ENCODE measurements around the gene DNAJB2. TPM values are rescaled to one million over a fixed set of nuclear protein-coding genes. Genes with fewer than 3 reads are reported as not detected.

Gene DNAJB2
- total and polyA plus RNA-seq, 2 of the 8 experiments (the other 6 are each of a cell fraction or from before 2014, with no cell fraction given): 21.0 to 26.3 TPM

- H3K79me1 ChIP-seq (ENCODE audit: low read depth, low read length): 0 out of 2 replicates have a peak, but pooled peaks cover 5% of the 10 kb centered on the region
- ChIA-PET POLR2A (ENCODE audit: partially characterized antibody) (interaction anchor here (1.0 to 14.9 kb wide), 10 partner anchors 8 to 141 kb away, joined by 3 to 190 read pairs (median 5); partner anchors contain the start of genes ABCB6, ANKZF1, ATG9A and DNPEP), CTCF (ENCODE audit: partially characterized antibody) (interaction anchor here (1.4 to 2.5 kb wide), 5 partner anchors 28 to 107 kb away, joined by 3 to 24 read pairs (median 7); partner anchors contain the start of gene DNAJB2)
- no peak overlapping the region for H3K56ac ChIP-seq (replicated peaks; ENCODE audit: insufficient read length, low read depth, low read length)
- no peak overlapping the region for H3K4ac ChIP-seq (replicated peaks; ENCODE audit: insufficient read length, low read depth, low read length)
- FAIRE-seq (no peak), DNase-seq (ENCODE audit: low read depth in 1 of 2, low spot score in 2 of 2) (no peak)
- H3K9ac ChIP-seq (replicated peaks in 1 of 4; ENCODE audit: extremely low read depth in 1 of 4, low read depth in 3 of 4, low read length in 3 of 4): no peak overlapping the region
- no peak overlapping the region for H3K23ac ChIP-seq (ENCODE audit: insufficient read length)
- no peak overlapping the region for H2BK15ac ChIP-seq (ENCODE audit: low read length)
- H2AFZ ChIP-seq (ENCODE audit: low read length): no peak overlapping the region
- H2BK20ac ChIP-seq (ENCODE audit: low read length): no peak overlapping the region
- no peak overlapping the region for H2BK5ac ChIP-seq (ENCODE audit: low read depth, low read length)
- H3K9me3 ChIP-seq (ENCODE audit: insufficient read depth in 2 of 2, low read depth in 1 of 2, low read length in 1 of 2): no peaks in the 10 kb centered on the region
- no peak overlapping the region for H3K14ac ChIP-seq (ENCODE audit: insufficient read length)
- H3K4me1 ChIP-seq (replicated peaks in 1 of 4; ENCODE audit: control insufficient read depth in 3 of 4, insufficient read depth in 4 of 4, low read length in 3 of 4): peaks cover 0 to 5% (median 3%) of the 10 kb centered on the region in 4 experiments; a peak in 3 of 7 replicates
- peaks cover 0 to 9% (median 5%) of the 10 kb centered on the region in 4 experiments; a peak in 5 of 8 replicates for H3K36me3 ChIP-seq (ENCODE audit: control insufficient read depth in 2 of 4, insufficient read depth in 4 of 4, low read length in 3 of 4)
- no peak overlapping the region for H4K5ac ChIP-seq (ENCODE audit: insufficient read length, low read depth, low read length)
- H4K91ac ChIP-seq (replicated peaks; ENCODE audit: insufficient read length, low read length): no peak overlapping the region
- TF ChIP-seq SP2 (IDR thresholded peaks at IDR 0.05; ENCODE audit: low read length) (no peak), CBX8 (IDR thresholded peaks at IDR 0.05; ENCODE audit: borderline replicate concordance, low read depth, low read length) (no peak), YY1 (IDR thresholded peaks at IDR 0.05; ENCODE audit: low read depth, low read length) (no peak), JUND (IDR thresholded peaks at IDR 0.05; ENCODE audit: low read length) (no peak), FOSL1 (IDR thresholded peaks at IDR 0.05; ENCODE audit: insufficient read depth, low read depth, low read length) (no peak), MAFK (IDR thresholded peaks at IDR 0.05; ENCODE audit: low read depth, low read length) (no peak), SRF (IDR thresholded peaks at IDR 0.05; ENCODE audit: low read depth, low read length) (no peak)
- no peak overlapping the region for H3K18ac ChIP-seq (ENCODE audit: extremely low read depth, low read length)
- H2BK120ac ChIP-seq (replicated peaks; ENCODE audit: low read depth, low read length): no peak overlapping the region
- H3K4me3 ChIP-seq (ENCODE audit: extremely low read depth in 1 of 4, insufficient read depth in 2 of 4, low read depth in 3 of 4, low read length in 4 of 4): peak overlapping the region in 2 of 4 experiments; percentile 74 to 81; a peak in 2 of 8 replicates
- peak overlapping the region; percentile 28; the same call in 1 of the 2 replicates for H2AK5ac ChIP-seq (ENCODE audit: low read depth, low read length)
- H3K23me2 ChIP-seq (ENCODE audit: low read depth, low read length): peaks cover 8% of the 10 kb centered on the region
- H2BK12ac ChIP-seq (ENCODE audit: low read depth, low read length): no peak overlapping the region; the same call in 1 of the 2 replicates
- peak overlapping the region in 1 of 2 experiments; percentile 98; a peak in 1 of 4 replicates for H3K4me2 ChIP-seq (ENCODE audit: insufficient read depth in 1 of 2, low read depth in 2 of 2, low read length in 2 of 2)
- H4K20me1 ChIP-seq (replicated peaks in 1 of 2; ENCODE audit: control insufficient read depth in 1 of 2, insufficient read depth in 2 of 2, low read length in 2 of 2): no peaks in the 10 kb centered on the region
- H3K79me2 ChIP-seq (ENCODE audit: control insufficient read depth in 1 of 2, insufficient read depth in 2 of 2, low read length in 2 of 2): peaks cover 0 to 5% of the 10 kb centered on the region in 2 experiments; a peak in 1 of 4 replicates
- H3K27me3 ChIP-seq (replicated peaks in 1 of 4; ENCODE audit: control insufficient read depth in 3 of 4, extremely low read depth in 1 of 4, insufficient read depth in 3 of 4, low read length in 3 of 4): 0 out of 7 replicates have a peak, but pooled peaks cover 0 to under 1% (median 0%) of the 10 kb centered on the region in 4 experiments
- WGBS, 2 experiments (ENCODE audit: extremely low coverage in 1 of 2, insufficient coverage in 1 of 2, insufficient read length in 1 of 2, insufficient replicate concordance in 2 of 2, low coverage in 1 of 2, low lambda C conversion rate in 2 of 2, missing lambda C conversion rate in 1 of 2): 93% methylated on average over 10 of the region's 10 CpGs; no CpG with 5 or more reads in 1 of the 2 experiments
- no peak overlapping the region for H3K27ac ChIP-seq (ENCODE audit: low read depth, low read length)
- no peak overlapping the region for H4K8ac ChIP-seq (ENCODE audit: extremely low read depth, insufficient read depth, low read length)
Observed at GRCh38 chr2:219246559-219246958, 32.6 kb upstream of the DNAJB2 start.

Measured in H1 (cell line).